CD1c-positive myeloid dendritic cell (primary cell): ENCODE measurements around the gene MBTPS1.

Experiments
- DNase-seq: peaks from one replicate; pipeline ENCODE4 v3.0.0-alpha.2; 2016; ENCODE audit errors: extremely low spot score

Gene MBTPS1

DNA sequence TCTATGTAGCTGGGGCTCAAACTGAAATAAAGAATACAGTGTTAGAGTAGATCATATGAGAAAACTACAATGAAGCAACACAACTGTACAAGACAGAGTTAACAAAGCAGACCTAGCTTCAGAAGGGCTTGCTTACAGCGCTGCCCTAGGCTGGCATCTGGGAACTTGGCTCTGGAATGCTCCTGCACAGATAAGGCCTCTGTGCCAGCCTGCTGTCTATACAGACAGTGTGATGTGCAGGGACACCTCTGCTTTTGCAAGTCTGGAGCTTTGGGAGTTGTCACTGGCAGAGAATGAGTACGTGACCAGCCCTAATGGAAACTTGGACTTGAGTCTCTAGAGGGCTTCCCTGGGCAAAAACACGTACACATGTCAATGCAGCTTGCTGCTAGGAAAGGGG lies 42.0 kb downstream of the MBTPS1 start:
- DNase-seq = no peak

DNA sequence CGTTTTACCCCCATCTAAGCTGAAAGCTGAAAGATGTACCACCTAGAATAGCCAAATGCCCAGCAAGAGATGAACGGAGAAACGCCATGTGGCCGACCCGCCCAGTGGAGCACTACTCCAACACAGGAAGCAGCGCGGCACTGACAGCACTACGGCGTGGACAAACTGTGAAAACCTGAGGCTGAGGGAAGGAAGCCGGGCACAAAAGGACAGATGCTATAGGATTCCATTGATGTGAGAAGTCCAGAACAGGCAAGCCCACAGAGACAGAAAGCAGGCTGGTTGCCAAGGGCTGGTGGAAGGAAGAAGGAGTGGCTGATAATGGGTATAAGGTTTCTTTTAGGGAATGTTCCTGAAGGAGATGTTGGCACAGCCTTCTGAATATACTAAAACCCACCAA lies 44.7 kb downstream of the MBTPS1 start:
- no peak for DNase-seq

DNA sequence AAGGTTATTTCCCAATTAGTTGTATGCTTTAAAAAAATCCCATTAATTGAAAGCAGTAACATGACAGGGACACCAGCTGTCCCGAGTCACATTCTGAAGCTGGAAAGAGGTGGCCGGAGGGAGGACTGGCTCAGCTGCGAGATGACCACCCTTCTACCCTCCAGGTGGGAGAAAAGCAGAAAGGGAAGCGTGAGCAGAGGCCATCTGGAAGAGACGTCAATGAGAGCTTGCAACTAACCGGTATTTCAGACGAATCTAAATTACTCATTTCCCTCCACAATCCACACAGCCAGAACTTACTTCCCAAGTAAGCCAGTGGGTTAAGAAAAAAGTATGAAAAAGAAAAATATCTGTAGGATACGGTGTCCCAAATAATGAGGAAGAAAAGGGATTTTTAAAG lies 45.6 kb downstream of the MBTPS1 start:
- peak; percentile 3 for DNase-seq

DNA sequence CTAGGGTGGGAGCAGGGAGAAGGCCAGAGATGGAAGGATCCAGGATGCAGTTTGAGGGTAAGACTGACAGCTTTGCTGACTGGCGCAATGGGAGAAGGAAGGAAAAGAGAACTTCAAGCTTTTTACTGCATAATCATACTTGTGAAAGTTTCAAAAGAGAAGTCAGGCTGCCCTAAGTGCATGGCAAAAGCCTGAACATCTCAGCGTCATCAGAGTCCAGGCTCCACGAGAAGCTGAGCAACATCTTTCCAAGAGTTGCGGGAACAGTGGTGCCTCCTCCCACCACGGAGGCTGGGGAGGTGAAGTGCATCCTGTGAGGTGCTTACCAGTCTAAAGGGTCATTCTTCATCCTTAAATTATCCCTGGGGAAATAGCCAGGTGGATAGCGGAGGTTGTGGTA lies 47.2 kb downstream of the MBTPS1 start:
- peak; percentile 82 for DNase-seq

DNA sequence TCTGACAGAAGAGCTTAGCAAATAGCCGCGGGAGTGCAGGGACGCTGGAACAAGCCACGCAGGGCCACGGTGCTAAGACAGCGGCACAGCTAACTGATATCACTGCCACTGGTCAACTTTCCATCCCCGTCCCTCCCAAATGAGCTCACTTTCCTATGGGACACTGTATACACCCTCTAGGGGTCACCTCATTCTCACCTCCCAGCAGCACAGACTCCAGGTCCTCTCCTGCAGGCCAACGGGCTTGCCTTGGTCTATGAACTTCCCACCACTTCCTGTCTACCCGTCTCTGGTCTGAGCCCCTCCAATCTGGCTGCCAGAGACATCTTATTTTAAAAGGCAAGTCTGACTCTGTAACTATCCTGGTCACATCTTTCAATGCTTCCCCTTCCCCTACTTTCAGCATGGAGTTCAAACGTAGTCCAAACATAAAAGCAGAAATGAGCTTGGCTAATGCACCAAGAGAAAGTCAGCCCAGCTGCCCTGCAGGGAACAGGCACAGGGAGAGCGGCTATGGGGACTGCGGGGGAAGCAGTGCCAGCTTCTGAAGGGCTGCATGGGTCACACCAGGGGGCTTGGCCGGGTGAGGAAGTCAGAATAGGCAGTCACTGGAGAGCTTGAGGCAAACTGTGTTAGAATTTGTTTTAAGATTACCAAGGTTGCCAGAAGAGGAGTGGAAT lies 47.8 kb downstream of the MBTPS1 start:
- peak; percentile 74 for DNase-seq

DNA sequence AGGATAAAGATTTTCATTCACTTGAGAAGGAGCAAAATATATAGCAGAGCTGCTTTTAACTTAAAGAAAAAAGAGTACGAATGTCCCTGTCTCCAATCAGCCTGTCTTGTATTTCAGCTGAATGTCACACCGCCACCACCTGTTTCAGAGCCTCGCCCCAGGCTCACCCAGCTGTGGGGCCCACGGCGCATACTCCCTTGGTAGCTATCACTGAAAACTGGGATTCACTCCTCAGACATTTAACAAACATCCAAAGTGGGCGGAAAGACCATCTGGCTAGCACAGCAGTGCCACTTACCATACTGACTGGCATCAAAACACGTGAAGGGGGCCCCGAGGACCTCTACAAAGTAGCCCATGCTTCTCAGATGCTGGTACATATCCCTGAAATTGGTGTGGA lies 48.7 kb downstream of the MBTPS1 start:
- no peak for DNase-seq

DNA sequence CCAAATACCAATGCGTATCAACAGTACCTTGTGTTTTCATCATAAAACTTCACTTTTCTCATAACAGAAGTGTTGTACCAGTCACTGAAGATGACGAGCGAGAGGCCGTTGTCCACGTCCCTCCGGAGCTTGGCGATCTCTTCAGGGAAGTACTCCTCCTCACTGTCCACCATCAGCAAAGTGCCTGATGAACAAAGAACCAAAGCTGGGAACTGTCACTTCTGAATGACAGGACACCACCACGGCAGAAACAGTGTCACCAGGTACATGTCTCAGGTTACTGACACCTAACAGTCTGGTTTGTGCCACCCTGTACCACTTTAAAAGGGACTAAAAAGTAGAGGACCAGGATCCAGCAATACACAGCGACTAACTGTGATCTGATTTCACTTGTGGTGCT lies 49.1 kb downstream of the MBTPS1 start:
- DNase-seq = no peak

DNA sequence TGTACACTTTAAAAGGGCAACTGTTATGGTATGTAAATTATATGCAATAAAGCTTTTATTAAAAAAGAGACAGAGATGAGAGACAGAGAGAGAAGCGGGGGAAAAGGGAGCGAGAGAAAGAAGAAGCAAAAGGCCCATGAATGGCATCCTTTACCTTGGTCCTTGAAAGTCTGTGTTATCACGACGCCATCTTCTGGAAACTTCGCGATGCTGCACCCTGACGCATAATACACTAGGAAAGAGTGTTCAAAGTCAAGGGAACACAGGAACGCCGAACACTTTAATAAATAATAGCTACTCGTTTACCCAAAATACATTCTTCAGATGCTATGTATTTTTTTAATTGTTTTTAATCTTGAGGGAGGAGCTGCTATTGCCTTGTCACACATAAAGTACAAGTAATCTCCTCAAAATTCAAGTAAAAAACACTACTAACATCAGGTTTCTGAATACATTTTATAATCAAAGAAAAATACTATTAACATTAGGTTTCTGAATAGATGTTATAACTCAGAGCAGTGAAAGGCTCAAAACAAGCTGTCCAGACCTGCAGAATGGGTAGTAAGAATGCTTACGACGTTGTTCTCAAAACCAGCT lies 51.1 kb downstream of the MBTPS1 start:
- DNase-seq = peak; percentile 50

DNA sequence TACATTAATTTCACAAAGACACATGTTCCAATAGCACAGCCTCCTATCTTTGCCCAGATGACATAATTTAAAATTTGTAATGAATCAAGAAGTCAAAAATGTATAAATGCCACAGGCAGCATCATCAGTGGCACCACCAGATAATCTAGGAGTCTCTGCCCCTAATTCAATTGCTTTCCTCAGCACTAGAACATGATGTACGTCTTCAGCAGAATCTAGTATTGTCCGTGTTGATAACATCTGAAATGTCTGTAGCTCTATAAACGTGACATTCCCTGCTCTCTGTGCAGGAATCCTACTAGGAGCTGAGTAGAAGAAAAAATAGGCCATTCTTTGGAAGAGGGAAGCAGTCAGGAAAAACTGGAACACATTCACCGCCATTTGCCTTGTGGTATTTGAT lies 52.8 kb downstream of the MBTPS1 start:
- DNase-seq = no peak

DNA sequence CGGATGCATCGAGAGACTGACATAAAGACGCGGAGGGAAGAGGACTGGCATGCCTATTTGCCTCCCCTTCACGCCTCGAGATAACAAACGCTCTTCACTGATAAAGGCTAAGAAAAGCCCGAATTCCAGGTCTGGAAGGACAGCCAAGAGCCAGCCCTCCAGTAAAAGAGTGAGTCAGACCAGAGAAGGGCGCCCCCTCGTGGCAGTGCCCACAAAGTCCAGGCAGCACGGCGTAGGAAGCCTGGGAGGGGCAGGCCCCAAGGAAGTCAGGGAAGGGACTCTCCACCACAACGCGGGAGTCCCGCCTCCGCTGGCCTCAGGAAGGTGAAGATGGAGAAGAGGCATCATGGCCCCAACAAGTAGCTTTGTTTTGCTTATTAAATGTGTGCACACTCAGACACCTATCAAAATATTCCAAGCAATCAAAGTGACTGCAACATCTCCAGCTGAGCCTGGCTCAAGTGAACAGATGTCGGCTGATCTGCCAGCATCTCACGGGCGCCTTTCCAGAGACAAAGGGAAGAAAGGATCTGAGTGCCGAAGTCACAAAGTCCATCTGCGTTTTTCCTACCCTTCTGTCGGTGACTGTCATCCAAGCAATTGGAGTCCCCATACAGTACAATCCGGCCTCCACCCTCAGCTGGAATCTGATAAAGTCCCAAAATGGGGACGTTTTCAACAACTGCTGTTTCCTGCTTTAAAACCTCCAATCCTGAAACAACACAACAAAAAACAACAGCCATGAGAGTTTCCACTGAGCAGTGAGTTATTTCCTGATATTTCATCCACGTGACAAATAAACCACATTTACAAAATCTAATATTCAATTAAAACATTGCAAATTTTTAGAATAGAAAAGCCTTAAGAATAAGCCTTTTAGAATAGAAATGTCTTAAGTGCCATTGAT lies 53.8 kb downstream of the MBTPS1 start:
- DNase-seq = peak; percentile 81

DNA sequence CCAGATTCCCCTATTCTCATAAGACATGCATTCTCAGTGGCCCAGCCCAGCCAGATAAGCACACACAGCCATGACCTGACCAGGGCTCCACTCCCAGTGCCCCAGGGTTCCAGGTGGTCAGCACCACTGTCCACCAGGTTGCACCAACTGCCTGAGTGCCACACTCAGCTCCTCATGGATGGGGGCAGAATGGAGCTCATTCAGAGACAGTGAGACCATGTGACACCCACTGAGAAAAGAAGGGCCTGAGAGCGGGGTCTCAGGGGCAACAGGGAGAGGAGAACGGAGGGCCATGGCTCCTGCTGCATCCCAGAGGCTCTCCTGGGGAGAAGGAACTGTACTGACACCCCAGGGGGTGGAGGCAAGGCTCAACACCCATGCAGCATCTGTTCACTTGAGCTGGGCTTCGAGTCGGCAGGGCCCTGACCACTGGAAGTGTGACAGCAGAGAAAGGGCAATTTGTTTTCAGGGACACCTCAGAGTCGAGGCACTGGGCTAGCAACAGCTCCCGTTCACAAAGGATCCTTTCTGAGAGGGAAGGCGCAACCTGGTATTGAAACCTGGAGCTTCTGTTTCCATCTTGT lies 55.4 kb downstream of the MBTPS1 start:
- no peak for DNase-seq

DNA sequence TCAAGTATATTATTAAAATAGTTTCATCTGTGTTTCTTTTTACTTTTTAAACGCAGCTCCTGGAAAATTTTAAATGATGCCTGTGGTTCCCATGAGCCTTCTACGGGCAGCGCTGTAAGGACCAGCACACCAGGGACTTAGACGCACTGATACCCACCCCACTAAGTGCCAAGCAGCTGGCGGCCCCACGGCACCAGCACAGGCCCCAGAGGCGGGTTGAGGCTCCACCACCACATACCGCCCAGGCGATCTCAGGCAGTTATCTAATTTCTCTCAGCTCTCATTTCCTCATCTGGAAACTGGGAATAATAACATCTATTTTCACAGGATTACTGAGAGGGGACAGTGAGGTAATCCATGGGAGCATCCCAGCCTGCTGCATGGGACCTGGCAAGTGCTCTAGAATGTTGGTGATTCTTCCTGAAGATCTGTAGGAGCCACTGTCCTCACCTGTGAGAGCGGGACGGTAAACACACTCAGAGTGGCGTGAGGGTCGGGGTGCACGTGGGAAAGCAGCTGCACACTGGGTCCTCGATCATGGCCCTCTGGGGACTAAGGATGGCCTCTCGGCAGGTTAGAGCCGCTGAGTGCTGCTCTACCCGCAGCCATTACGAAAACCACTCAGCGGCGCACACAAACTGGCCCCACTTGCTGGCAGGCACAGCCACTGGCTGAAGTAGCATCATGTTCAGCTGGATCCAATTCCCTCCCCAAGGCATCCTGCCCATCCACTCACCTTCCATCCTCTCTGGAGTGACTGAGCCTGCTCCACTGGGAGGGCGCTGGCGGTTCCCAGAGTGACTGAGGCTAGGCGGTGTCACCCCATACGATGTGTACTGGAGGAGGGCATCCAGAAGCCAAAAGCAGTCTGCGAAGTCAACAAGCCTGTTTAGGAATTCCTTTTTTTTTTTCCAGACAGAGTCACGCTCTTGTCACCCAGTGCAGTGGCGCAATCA lies 56.5 kb downstream of the MBTPS1 start:
- no peak for DNase-seq

DNA sequence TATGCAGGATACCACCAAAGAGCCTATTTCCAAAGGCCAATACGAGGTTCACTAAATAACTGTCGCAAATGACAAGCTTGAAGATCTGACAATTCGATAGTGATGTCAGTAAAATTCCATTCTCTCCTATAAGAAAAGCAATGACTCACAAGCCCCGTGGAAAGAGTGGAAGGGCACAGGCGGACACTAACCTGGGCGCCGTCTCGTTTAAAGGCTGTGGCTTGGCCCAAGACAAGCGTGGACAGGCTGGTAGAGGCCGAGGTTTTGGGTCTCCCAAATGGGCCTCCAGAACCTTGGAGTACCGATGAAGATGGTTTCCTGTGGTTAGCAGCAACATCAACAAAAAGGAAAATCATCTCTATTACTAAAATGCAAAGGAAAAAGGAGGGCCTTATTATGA lies 57.6 kb downstream of the MBTPS1 start:
- no peak for DNase-seq

DNA sequence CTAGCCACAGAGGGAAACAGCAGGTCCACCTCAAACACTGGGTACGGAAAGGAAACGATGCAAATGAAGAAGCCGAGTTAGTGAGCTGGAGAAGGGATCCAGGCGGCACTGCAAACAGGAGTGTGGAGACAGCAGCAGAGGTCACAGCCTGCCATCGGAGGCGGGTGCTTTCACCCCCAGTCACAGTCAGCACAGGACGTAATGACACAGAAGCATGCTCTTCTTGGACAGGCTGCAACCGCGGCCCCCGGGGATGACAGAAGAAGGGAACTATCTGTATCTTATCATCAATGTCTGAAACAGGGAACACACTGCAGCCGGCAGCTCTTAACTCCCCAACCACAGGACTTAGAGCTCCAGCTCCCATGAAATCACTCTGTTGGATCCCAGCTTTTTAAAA lies 58.1 kb downstream of the MBTPS1 start:
- no peak for DNase-seq

DNA sequence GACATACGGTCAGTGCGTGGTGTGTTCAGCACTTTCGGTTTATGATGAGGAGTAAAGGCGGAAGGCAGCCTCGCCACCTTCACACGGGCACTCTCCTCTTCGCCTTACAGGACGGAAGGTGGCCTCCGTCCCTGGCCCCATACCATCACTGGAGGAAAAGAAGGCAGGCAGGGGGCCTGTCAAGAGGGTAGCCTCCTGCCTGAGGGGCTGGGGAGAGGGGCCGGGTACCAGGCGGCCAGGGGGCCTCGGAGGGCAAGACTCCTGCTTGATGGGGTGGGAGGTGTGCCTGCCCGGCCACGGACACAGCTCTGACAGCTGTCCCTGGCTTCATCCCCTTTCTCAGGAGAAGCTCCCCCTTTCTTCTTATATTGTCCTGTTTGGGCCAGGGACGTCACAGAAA lies 58.5 kb downstream of the MBTPS1 start:
- no peak for DNase-seq

DNA sequence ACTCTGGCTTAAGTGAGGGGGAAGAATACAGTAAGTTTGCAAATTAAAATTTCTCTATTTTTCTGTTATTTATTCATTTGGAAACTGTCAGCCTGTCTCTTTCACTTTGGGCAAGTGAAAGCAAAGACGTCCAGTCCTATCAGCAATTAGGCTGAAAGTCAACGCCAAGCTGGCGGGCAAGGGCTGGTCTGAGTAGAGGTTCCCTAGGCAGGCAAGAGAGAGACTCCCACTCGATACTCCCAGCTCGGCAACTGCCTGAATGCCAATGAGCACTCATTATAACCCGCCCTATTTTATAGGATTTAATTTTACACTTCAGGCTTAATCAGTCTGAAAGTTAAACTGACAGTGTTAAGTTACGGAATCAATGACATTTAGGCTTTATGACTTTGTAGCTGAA lies 59.8 kb downstream of the MBTPS1 start:
- DNase-seq = no peak

DNA sequence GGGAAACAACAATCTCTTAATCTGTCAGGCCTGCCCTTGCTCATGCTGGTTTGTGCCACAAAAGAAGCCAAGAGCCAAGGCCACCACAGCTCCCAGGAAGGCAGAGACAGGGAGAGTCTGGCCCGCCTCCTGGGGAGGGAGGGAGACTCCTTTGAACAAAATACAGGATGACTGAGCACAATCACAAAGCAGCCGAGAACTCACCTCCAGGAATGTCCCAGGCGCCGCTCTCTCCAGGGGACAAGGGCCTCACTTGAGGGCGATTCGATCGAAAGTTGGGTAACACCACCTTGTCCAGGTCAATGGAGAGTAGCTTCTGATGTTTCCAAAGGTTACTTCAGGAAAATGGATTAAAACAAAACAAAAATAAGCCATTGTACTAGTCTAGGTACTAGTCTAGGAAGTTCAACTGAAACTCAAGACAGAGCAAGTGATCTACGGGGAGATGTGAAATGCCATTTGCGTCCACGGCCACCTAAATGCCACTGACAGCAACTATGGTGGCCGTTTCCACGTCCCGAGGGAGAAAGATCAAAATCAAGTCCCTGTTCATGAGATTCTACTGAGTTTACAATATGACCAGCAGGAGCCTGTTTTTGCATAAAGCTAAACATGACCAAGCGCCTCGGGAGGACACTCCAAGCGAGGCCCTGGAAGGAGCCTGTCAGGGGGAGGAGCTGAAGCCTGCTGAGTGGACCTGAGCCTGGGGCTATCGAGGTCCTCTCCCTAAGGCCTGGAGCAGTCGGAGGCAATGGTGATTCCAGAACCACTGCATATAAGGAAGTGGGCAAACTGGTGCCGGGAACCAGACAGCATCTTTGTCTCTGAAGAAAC lies 60.7 kb downstream of the MBTPS1 start:
- no peak for DNase-seq

DNA sequence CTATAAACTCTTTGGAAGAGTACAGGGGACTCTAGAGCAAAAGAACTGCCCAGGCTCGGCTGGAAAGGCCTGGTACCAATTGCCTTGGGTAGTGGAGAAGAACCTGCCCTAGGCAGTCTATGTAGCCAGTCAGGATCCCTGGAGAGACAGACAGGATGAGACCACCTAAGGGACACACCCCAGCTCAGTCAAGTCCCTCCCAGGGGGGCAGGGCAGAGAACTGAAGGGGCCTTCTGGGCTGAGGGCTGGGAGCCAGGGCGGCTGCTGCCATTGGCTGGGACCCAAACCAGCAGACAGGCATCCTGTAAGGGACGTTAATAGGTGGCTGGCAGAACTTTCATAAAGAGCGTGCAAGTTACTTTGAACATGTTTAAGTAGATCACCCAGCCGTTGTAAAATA lies 61.4 kb downstream of the MBTPS1 start:
- no peak for DNase-seq

DNA sequence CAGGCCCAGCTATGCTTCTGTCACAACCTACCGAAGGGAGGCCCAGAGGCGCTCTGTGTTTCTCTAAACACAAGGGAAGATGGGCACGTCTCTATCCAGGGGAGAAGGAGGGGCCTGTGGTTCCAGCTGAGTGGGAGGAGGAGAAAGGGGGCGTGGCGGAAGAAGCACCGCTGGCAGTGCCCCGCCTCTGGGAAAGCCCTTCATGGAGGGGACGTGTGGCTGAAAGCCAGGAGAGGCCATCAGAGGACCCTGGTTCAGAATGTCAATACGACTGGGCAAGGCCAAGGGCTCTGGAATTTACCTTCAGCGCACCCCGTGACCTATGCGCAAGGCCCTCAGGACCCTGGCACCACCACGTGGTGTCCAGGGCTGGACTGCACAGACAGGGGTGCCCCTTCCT lies 61.8 kb downstream of the MBTPS1 start:
- no peak for DNase-seq

DNA sequence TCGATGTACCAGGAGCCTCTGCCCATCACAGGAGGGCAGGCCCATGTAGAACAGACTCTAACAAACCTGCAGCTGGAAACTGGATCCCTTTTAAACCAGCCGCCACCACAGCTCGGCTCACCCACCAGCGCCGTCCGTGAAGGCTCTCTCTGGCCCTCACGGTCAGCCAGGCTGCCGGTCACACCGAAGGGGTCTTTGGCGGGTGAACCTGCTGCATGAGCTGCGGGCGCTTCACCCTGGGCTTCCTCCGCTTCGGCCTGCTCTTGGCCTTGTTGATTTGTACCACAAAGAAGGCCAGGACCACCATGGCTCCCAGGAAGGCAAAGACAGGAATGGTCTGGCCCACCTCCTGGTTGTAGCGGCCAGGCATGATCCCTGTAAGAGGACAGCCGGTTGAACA lies 62.5 kb downstream of the MBTPS1 start:
- DNase-seq = no peak

DNA sequence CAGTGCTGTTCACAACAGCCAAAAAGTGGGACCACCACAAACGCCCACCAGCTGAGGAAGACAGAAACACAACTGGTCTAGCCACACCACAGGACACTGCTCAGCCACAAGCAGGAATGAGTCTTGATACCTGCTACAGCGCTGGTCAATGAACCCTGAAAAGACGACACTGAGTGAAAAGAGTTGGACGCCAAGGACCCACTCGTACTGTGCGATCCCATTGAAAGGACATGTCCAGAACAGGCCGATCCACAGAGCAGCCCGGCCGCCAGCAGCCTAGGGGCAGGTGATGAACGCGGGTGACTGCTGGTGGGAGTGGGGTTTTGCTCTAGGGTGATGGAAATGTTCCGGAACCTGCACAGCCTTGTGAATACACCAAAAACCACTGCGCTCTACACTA lies 63.5 kb downstream of the MBTPS1 start:
- DNase-seq = no peak
